MCF 10A (cell line): ENCODE measurements around the gene KCTD19. TPM values are rescaled to one million over a fixed set of nuclear protein-coding genes. Genes with fewer than 3 reads are reported as not detected.
A peak's percentile ranks its signal among the peaks of the same experiment; 100 is the strongest.

Source experiments
- BruUV-seq: library from RNA; stranded (reverse); fragments of 400-500 nt; replicated peaks from 2 replicates; lab custom pipeline; 2021; lab: Mats Ljungman, UMichigan
- CTCF ChIA-PET: fragments of 300-600 bp; sonication (Branson Sonifier 250); formaldehyde crosslinking; extraction: SDS; loops from one replicate; lab custom pipeline; 2021; ENCODE audit warnings: antibody characterized with exemption, inconsistent platforms; lab: Yijun Ruan, JAX
- POLR2A ChIA-PET: fragments of 300-600, 350-650 bp; sonication (Branson Sonifier 250); formaldehyde crosslinking; extraction: SDS; loops from one replicate; lab custom pipeline; 2020; ENCODE audit warnings: antibody characterized with exemption, inconsistent platforms; lab: Yijun Ruan, JAX
- DNase-seq: peaks from one replicate; pipeline ENCODE4 v3.0.0-alpha.2; 2018; ENCODE audit not compliant: unreplicated experiment
- H3K27ac Mint-ChIP-seq: one replicate; pipeline ENCODE4 v1.8.0; 2022; ENCODE audit warnings: mild to moderate bottlenecking, low read depth, mixed read lengths; ENCODE audit not compliant: unreplicated experiment
- H3K27me3 Mint-ChIP-seq: one replicate; pipeline ENCODE4 v1.8.0; 2022; ENCODE audit warnings: mixed read lengths; ENCODE audit not compliant: insufficient read depth, unreplicated experiment
- H3K36me3 Mint-ChIP-seq: one replicate; pipeline ENCODE4 v1.8.0; 2022; ENCODE audit warnings: mild to moderate bottlenecking, moderate library complexity, mixed read lengths; ENCODE audit not compliant: insufficient read depth, unreplicated experiment
- H3K4me1 Mint-ChIP-seq: one replicate; pipeline ENCODE4 v1.8.0; 2022; ENCODE audit warnings: mixed read lengths; ENCODE audit not compliant: insufficient read depth, unreplicated experiment
- H3K4me3 Mint-ChIP-seq: one replicate; pipeline ENCODE4 v1.8.0; 2022; ENCODE audit warnings: mild to moderate bottlenecking, moderate library complexity, mixed read lengths; ENCODE audit not compliant: unreplicated experiment
- H3K9me3 Mint-ChIP-seq: one replicate; pipeline ENCODE4 v1.8.0; 2022; ENCODE audit warnings: mixed read lengths; ENCODE audit not compliant: unreplicated experiment
- intact Hi-C: fragments of 100-400 bp; cut with micrococcal nuclease; formaldehyde crosslinking; loops from 2 replicates; pipeline ENCODE4 v1.14.1; 2022
- total RNA-seq: library from RNA; stranded (reverse); gene quantifications from 2 replicates; pipeline ENCODE4 v1.2.3, GENCODE V29; 2022
- TF ChIP-seq, protein P1 (sequence below): fragments of 200-600 bp; IDR thresholded peaks from one replicate; pipeline ENCODE4 v1.8.0; 2022; ENCODE audit warnings: antibody characterized with exemption, mild to moderate bottlenecking; ENCODE audit not compliant: unreplicated experiment

KCTD19 gene
- total RNA-seq, 1 experiment from 2014 or later = not detected

DNA sequence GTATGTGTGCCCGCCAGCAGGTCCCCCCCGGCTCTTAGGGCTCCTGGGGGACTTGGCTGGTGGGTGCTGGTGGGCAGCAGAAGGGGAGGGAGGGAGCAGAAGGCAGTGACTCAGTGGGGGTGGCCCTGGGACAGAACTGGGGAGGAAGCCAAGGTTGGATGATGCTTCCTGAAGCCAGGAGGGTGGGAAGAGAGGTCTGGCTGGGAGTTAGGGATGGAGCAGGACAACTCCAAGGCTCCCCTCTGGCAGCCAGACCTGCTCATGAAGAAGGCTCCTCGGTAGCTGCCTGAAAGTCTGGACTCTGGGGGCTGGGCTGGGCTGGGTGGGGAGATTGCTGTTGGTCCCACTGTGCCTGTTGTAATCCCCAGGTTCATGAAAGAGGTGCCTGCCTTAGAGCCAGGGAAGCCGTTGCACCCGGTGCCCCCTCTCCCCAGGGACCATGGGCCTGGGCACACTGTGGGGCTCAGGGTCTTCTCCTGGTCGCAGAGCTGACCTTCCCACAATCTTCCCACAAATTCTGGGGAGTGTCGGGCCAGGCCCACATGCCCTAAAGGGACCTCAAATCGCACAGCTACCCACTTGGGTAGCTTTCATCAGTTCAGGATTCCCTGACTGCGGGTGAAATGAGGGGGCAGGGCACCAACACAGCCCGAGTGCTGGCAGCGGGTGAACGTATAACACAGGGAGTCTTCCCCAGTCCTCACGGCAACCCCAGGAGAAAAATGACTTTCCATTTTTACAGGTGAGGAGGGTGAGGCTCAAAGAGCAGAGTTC is 48.4 kb downstream of the KCTD19 start:
- Mint-ChIP-seq H3K27me3 (no peaks in the 10 kb centered on the region), H3K27ac (peak overlapping the region; percentile 74), H3K9me3 (no peaks in the 10 kb centered on the region), H3K4me3 (peak overlapping the region; percentile 74), H3K36me3 (peaks cover 39% of the 10 kb centered on the region), H3K4me1 (peaks cover 23% of the 10 kb centered on the region)
- CTCF ChIA-PET = interaction anchor here (0.7 to 2.8 kb wide), 9 partner anchors 8 to 170 kb away, joined by 3 to 13 read pairs (median 3); no protein-coding TSS in a partner anchor
- intact Hi-C loops = loop anchor here (1.0 to 5.0 kb wide), 3 partner anchors 34 to 138 kb away; partner anchors contain the start of genes E2F4 and ZDHHC1
- TF ChIP-seq, protein P1, sequence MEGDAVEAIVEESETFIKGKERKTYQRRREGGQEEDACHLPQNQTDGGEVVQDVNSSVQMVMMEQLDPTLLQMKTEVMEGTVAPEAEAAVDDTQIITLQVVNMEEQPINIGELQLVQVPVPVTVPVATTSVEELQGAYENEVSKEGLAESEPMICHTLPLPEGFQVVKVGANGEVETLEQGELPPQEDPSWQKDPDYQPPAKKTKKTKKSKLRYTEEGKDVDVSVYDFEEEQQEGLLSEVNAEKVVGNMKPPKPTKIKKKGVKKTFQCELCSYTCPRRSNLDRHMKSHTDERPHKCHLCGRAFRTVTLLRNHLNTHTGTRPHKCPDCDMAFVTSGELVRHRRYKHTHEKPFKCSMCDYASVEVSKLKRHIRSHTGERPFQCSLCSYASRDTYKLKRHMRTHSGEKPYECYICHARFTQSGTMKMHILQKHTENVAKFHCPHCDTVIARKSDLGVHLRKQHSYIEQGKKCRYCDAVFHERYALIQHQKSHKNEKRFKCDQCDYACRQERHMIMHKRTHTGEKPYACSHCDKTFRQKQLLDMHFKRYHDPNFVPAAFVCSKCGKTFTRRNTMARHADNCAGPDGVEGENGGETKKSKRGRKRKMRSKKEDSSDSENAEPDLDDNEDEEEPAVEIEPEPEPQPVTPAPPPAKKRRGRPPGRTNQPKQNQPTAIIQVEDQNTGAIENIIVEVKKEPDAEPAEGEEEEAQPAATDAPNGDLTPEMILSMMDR = peak; percentile 29
- POLR2A ChIA-PET = interaction anchor here (0.5 to 1.4 kb wide), 8 partner anchors 10 to 579 kb away, joined by 3 to 7 read pairs (median 4); partner anchors contain the start of gene ATP6V0D1
- DNase-seq = peak; percentile 80
- BruUV-seq = no TSS peak

DNA sequence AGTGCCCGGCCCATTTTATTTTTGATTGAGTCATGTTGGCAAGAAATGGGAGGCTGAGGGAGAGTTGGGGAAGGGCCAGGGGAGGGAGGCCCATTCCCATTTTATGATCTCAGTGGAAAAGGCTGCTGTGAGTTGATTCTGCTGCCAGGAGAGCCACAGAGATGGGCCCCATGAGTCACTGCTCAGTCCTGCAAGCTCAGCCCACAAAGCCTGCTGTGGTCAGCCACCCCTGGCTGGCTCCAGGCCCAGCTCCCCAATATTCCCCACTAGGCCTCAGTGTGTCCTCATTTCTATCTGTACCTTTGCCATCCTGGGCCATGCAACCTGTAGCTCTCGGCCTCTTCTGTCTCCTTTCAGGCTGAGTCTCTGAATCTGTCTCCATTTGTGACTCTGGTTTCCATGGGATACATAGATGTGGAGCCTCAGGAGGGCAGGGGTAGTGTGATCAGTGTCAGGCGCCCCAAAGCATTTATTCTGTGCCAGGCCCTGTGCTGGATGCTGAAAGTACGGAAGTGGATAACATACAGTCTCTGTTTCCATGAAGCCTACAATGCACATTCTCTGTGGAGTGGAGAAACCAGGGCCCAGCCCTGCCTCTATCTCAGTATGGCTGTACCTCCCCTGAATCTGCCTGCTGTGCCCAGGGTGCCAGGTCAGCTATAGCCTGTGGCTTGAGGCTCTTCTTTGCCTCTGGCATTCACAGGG is 49.1 kb downstream of the KCTD19 start:
- Mint-ChIP-seq H3K4me3 (peak overlapping the region; percentile 74), H3K4me1 (peaks cover 18% of the 10 kb centered on the region), H3K9me3 (no peaks in the 10 kb centered on the region), H3K27me3 (no peaks in the 10 kb centered on the region), H3K27ac (peak overlapping the region; percentile 74), H3K36me3 (peaks cover 39% of the 10 kb centered on the region)
- DNase-seq = peak; percentile 98
- intact Hi-C loops = loop anchor here (1.0 to 5.0 kb wide), 2 partner anchors 35 to 139 kb away; partner anchors contain the start of gene ZDHHC1
- TF ChIP-seq, protein P1 = no peak
- ChIA-PET POLR2A (interaction anchor here (0.5 to 1.4 kb wide), 11 partner anchors 9 to 434 kb away, joined by 3 to 7 read pairs (median 3); partner anchors contain the start of gene ATP6V0D1), CTCF (interaction anchor here (0.6 to 2.8 kb wide), 10 partner anchors 8 to 170 kb away, joined by 3 to 13 read pairs (median 3); no protein-coding TSS in a partner anchor)
- BruUV-seq = TSS peak; percentile 38

DNA sequence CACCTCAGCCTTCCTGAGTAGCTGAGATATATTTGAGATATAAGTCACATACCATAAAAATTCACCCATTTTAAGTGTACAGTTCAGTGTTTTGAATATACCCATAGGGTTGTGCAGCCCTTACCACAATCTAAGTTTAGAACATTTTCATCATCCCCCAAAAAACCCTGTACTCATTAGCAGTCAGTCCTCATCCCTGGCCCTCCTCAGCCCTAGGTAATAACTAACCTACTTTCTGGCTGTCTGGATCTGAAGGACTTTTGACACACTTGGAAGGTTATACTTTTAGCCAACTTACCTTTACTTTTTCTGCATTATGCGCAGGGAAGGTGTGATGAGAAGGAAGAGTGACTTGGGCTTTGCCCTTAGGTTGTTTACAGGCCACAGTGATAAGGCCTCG is 51.2 kb downstream of the KCTD19 start:
- BruUV-seq = no TSS peak
- CTCF ChIA-PET = no interaction called here
- no peak for DNase-seq
- TF ChIP-seq, protein P1 = no peak
- H3K4me3 Mint-ChIP-seq = no peak overlapping the region
- H3K36me3 Mint-ChIP-seq = peaks cover 37% of the 10 kb centered on the region
- no peak overlapping the region for H3K27ac Mint-ChIP-seq
- H3K4me1 Mint-ChIP-seq = peaks cover 18% of the 10 kb centered on the region
- no peaks in the 10 kb centered on the region for H3K9me3 Mint-ChIP-seq
- intact Hi-C loops = loop anchor here (5.0 kb wide), 1 partner anchor 37 kb away; no protein-coding TSS in a partner anchor
- H3K27me3 Mint-ChIP-seq = no peaks in the 10 kb centered on the region
- POLR2A ChIA-PET = interaction anchor here (0.7 kb wide), 1 partner anchor 222 kb away, joined by 3 read pairs; no protein-coding TSS in a partner anchor
